Measurements from ENCODE around the gene ETV6.

Gene ETV6

DNA sequence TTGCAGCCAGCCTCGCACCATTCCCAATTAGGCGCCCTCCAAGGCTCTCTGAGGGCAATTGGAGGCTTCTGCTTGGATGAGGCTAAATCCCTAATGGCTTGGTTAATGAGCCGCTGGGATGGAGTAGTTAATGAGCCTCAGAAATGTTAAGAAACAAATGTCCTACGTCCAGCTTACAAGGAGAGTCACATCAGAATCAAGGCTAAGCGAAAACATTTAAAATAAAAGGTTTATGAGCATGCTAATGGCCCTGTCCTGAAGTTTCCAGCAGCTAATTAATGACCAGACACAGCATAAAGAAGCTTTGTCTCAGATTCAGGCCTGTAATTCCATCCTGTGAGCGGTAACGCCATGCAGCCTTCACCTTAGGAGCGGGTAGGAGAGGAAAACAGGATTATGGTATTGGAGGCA is 220.6 kb downstream of the ETV6 start:
- DNase-seq: no peak

DNA sequence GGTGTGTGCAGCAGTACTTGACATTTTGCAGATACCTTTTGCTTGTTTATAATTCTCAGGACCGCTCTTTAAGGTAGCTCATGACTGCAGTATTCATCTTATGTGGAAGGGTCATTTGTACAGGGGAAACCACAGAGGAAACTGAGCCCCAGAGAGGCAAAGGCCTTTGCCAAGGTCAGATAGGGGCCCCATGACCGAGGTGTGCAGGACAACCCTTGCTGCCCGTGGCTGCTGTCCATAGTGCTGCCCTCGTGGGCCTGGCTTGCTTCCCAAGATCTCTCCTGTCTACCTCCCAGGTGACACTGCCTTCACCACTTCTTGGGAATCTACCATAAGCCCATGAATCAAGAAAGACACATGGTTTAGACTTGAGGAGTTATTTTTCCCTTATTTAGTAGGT is 222.6 kb downstream of the ETV6 start:
- DNase-seq: no peak

DNA sequence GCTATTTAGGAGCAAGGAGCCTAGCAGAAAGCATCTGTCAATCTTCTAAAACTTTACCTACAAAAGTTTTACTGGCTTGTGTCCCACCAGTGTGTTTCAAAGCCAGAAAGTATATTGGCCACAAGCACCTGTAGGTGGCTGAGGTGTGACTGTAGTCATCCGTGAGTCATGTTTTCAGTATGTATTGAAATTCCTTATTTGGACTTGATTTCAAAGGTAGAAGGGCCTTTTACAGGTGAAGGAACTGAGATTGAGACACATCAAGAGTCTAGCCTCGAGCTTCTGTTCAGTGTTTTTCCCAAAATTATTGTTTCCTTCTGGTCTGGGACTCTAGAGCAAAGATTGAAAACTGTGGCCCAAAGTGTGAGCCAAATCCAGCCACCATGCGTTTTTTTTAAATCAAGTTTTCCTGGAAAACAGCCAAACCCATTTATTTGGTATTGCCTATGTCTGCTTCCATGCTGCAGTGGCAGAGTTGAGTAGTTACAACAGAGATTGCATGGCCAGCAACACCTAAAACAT is 226.0 kb downstream of the ETV6 start:
- DNase-seq: peak in 1 of 2 experiments; percentile 7

DNA sequence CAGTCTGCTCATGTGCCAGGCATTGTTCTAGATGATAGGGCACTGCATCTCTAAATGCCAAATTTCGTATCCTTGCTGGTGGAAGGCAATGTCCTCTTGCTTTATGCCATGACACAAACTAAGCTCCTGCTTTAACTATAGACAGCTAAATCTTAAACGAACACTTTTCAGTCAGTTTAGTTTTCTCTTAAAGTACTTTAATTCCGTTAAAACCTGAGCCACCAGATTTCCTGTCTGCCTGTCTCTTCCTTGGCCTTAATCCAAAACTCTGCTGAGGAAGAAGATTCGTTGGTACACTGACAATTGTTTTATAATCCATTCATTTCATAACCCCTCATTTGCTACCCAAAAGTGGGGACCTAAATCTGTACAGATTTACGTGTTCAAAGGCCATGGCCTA is 226.8 kb downstream of the ETV6 start:
- DNase-seq: no peak

DNA sequence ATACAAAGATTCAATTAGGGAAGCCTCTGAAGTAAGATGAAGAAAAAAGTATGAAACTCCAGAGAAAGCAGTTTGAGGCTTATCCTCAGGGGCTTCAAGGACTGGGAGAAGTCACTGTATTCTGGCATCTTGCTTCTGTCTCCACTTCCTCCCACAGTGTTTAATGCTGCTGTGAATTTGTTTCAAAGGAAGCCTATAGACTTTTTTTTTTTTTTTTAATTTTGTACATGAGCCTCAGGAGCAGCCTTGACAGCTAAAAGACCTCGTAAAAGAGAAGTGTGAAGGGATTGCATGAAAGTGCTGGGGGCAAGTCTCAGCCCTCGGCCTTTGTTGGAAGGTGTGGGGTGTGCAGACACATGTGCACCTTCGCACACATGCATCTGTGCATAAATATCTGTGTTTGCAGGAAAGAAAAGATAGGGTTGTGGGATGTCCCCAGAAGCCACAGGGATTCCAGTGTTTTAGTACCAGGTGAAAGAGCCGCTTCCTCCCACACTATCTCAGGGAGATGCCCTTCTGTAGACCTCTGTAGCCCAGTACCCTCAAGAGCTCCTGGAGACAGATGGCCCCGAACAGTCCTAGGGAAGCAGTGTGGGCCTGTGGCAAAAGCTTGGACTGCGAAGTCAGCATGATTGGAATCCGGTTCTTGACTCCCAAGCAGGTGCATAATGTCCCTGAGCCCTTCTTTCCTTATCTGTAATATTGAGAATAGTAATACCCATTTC is 227.8 kb downstream of the ETV6 start:
- no peak for DNase-seq

DNA sequence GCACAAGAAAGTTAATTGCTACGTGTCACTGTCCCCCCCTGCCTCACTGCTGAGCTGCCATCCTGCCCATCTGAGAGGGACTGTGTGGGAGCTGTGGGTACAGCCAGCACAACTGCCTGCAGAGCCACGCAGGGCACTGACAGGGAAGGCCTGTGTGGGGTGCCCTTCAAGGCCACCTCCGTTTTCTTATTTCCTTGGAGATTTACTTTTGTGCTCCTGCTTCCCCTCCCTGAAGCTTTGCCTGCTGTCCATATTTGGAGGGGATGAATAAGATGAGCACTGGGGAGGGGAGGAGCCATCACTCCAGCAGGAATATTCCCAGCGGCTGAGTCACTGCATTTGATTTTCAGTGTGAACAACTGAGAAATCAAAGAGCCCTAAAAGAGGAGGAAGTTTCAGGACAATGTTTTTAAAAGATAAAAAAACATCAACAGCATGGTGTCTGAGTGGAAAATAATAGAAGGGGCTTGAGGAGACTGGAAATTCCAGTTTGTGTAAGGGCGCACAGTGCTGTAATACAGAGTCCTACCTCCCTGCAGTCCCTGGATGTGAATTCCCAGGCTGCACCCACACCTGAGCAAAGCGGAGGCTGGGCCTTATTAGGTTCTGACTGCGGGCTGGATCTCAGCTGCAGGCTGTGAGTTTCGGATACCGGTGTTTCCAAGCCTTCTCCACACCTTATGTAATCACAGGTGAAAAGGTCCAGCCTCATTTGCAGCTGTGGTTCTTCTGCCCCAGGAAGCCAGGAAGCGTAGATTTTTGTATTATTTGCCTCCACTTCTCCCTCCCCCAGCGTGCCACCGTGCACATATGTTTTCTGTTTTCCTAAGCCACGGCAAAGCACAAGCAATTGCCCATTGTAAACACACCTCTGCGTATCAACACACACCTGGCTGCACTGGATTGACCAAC is 228.7 kb downstream of the ETV6 start:
- DNase-seq: no peak

DNA sequence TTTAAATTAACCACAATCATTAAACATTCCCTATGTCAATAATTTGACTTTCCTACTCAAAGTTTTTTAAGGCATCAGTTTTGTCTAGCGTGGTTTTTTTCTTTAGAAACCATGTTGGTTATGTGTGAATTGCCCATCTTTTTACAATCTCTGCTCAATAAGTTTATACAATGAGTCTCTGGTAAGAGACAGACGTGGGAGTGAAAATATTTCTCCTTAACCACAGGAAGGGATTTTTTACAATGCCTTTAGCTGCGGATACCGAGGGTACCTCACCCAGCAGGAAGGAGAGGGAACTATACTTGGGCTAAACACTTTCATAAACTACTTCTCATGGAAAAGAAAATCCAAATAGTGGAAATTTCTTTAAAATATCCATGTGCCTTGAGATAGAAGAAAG is 229.8 kb downstream of the ETV6 start:
- DNase-seq: no peak

DNA sequence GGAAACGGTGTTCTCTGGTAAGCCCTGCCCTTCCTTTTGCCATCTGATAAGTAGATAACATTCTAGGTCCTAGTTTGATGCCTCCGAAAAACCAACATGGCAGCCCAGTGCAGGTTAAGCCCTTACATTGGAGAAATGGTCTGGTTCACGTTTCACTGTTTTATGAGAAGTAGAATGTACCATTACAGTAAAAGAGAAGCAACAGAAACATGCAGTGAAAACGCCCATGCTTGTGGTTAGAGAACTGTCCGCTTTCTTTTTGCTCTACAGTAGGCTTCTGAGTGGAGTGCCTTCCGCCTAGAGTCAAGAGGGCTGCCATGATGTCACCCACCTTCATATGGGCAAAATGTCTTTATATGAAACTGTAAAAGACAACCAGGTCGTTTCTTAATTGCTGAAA is 230.9 kb downstream of the ETV6 start:
- DNase-seq: no peak

DNA sequence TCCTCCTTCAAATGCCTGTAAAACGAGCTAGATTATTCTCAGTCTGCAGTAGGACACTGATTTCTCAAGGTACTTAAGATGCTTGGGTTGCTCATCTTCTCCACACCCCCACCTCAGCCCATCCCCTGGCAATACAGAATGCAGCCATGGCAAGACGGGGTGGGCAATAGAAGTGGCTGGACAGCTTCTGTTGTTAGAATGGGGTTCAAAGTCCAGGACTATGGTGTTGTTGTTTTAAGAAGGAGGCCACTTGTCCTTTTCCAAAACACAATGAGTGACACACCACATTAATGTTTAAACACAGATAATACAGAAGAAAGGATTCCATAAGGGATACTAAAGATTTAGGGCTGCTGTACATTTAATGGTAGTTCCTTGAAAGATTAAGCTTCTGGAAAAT is 232.4 kb downstream of the ETV6 start:
- no peak for DNase-seq

DNA sequence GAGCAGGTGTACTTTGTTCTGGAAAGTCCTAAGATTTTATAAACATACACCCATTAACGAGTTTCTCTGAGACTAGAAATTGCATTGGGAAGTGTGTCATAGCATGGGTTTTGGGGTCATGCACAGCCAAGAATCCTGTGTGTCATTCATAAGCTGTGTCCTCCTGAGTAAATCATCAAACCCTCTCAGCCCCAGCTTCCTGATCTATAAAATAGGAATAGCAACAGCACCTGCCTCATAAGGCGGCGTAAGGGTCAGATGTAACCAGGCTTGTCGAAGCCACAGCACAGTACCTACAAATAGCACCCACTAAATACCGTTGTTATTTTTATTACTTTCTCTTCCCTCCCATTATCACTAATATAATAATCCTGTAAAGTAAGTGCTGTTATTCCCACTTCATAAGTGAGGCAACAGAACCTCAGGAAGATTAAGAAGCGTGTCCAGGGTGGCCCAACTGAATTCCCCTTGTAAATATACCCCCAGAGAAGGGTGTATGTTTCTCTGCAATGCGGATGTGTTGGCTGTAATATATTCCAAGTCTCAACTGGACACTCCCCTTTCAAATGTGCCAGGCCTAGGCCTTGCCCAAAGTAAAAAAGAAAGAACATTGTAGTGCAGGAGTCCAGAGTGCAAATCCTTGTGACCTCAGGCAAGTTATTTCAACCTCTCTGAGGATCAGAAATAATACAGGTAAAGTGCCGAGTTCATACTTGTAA is 233.0 kb downstream of the ETV6 start:
- DNase-seq: no peak

DNA sequence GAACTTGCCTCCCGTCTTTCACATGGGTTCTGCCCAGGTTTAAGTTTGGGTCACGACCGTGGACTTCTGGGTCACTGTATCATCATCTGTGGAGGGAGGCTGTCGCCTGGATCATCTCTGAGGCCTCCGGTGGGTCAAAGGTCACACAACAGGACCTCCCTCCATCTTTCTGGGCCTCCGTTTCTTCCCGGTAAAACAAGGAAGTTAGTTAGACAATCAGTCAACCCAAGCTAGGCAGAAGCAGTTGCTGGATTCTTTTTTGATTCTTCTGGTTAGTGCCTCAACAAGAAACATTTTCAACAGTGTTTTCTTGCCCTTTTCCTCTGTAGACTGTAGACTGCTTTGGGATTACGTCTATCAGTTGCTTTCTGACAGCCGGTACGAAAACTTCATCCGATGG is 234.6 kb downstream of the ETV6 start:
- DNase-seq: no peak

DNA sequence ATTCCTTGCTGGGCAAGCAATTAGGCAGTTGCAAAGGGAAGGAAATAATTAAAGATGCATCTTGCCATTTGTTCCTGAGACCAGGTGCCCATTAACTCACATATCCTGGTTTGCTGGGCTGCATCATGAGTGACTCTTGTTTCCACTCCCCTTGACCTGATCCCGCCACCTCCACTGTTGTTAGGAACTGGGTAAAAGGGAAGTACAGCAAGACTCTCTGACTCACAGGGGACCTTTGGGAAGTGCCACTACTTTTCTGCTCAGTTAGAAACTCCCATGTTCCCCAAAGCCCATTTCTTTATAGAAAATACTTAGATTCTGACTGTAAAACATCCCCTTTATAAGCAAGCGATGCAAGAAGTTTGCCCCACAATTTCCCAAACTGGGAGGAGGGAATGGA is 235.2 kb downstream of the ETV6 start:
- DNase-seq: no peak

DNA sequence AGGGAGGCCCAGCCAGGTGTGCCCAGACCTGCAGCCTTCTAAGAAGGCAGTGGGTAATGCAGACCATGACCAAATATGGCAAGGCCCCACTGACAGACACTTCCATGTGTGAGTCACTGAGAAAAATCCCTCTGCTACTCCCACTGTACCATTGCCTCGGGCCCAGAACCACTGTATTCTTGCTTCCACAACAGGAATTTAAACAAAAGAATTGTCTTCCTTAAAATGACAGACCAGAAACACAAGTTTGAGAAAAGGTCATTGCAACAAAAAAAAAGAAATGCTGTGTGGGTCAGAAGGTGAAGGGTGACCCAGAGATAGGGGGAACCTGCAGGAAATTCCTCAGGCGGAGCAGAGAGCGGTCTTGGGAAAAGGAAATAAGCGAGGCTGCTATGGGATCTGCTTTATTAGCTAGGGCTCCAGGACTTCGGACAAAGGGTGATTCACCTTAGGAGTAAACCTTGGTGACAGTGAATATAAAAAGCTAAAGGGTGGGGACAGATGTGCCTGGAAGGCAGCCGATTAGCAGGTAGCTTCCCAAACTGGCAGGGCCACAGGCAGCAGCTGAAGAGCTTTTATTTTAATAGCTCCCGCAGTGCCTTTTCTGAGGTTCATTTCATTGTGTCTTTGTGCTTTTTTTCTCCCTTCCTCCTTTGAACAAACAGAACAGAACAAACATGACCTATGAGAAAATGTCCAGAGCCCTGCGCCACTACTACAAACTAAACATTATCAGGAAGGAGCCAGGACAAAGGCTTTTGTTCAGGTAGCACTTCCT is 236.0 kb downstream of the ETV6 start:
- no peak for DNase-seq

DNA sequence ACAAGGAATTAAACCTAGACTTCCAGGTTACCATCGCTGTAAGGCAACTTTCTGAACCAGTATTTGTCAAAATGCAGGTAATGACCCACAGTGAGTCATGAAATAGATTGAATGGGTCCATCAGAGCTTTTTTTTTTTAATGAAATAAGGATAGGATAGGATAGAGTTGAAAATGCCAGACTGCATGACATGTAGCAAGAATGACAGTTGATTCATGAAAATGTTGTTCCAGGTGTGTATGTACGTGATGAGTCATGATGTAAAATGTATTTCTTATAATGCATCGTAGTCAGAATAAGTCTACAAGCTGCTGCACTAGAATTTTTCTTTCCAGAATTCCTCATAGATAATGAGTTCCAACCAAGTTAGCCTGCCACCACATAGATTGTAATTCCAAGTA is 236.9 kb downstream of the ETV6 start:
- DNase-seq: no peak

DNA sequence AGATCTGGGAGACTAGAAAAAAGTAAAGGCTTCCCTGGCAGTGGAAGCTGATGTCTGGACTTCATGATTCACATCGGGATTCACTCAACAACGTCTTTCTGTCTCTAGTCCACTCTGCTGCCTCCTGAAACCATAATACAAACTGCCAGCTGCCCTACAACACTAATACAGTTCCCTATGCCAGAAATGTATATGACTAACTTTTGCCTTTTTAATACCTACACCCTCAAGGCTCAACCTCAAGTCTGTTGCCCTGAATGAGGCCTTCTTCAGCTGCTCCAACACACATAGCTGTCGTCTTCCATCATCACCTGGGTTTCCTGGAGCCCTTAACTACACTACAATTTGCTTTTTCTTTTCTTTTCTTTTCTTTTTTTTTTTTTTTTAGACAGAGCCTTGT is 238.6 kb downstream of the ETV6 start:
- no peak for DNase-seq

DNA sequence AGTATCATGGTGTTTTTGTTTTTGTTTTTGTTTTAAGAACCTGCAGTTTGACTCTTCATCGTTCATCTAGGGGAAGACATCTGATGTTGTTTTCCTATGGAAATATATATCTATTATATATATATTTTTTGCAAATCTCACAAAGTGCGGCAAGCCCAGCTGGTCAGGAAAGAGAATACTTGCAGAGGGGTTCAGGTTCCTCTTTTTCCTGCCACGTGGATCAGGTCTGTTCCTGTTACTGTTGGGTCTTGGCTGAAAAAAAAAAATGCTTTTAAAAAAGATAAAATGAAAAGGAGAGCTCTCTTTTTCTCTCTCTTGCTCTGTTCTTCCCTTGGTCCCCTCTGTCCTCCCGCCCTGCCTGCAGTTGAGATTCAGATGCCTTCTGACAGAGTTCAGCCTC is 241.9 kb downstream of the ETV6 start:
- DNase-seq: no peak

DNA sequence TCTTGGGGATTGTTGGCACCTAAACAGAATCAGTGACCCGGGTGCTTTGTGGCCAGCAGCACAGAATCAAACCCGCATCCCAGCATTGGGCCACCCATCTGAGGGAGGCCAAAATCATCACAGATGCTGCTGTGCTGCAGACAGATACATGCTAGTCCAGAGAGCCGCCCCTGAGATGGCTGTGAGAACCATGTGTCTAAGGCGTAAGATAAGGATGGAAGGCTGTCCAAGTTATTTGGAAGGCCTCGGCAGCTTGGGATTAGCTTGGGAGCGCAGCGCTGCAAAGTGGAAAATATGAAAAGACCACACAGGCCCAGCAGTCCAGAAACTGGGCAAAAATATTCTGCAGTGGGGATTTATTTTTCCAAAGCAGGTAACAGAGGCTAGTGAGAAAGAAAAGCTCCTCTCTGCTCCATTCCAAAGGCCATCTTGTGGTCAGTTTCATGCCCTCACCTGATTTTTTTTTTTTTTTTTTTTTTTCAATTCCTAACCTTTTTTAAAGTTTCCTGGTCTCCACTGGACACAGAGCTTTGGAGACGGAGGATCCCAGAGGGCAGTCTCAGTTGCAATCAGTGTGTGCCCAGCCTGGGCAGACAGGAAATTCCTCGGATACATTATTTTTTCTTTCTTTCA is 242.4 kb downstream of the ETV6 start:
- DNase-seq: no peak

DNA sequence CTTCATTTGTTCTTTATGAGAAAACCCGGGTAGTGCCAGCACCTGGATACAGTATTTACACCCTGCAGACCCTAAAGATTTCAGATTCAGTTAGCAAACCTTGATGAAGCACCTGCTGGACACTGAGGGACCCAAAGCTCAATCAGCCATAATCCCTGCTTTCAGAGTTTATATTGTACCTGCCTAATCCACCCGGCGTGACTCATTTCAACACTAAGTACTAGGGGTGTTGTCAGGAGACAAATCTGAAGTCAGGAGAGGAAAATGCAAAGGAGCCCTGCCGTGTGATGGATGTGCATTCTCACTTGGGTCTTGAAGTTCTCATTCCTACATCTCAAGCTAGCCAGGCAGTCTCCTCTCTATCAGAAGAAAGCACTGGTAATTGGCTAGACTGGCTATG is 244.5 kb downstream of the ETV6 start:
- DNase-seq: no peak

DNA sequence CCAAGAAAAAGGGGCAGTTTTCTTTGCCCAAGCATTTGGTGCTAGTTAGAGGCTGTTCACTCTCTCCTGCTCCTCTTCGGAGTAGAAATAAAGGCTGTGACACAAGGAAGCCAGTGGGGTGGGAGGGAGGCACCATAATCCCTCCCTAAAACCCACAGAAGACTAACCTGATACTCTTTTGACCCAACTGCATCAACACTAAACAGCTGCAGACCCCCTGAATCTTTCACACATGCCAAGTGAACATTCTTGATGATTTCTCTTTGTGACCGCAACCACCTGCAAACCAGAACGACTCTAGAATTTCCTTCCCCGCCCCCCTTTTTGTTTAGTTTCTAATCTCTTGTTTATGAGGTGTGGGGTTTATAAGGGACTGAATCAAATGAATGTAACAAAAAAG is 245.4 kb downstream of the ETV6 start:
- no peak for DNase-seq

DNA sequence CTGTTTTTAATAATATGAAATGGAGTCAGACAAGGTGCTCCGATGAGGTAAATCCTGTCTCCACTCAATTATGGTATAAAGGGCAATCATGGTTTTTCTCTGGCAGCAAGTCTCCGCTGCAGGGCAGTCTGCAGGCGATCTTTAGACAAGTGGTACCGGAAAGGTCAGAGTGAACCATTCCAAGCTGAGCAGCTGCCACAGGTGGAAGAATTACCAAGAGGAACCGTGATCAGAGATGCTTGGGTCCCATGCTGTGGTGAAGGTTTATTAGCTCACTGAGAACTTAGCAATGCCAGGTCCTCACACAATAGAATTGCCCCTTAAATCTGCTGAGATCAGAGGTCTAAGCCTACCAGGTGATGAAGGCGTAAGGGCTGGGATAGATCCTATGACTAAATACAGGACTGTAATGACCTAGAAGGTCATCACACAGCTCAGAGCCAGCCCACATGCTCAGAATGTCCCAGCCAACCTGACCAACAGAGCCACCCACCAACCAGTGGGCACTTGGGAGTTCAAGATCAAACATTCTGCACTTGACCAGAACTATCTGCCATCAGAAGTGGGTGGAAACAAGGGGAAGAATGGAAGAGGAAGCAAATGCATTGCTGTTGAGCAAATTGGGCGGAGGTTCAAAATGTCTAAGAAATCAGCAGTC is 246.1 kb downstream of the ETV6 start:
- no peak for DNase-seq

DNA sequence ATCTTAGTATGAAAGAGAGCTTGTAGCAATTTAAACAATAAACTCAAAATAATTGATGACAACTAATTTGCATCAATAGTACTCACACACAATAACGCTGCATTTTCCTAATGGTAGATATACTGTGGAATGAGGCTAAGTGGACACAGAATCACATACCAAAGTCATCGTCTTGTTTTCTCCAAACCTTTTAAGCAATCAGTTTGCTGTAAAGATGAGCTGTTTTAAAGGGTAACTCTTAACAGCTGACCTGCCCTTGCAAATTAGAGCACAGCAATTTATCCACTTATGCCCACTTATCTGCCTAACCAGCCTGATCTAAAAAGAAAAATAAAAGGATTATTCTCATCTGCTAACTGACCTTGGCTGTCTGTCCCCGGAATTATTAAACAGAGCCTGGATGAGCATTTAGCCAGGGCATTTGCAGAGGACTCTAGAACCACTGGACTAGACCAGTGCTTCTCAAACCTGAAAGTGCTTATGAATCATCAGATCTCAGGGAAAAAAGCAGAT is 247.0 kb downstream of the ETV6 start:
- no peak for DNase-seq

Measured in activated CD4-positive, alpha-beta T cell treated with anti-CD3 and anti-CD28 coated beads, Interleukin-2, amount 50 U/mL, for 4 hours (primary cell).